ENCODE results near the gene PTGDR.

DNA sequence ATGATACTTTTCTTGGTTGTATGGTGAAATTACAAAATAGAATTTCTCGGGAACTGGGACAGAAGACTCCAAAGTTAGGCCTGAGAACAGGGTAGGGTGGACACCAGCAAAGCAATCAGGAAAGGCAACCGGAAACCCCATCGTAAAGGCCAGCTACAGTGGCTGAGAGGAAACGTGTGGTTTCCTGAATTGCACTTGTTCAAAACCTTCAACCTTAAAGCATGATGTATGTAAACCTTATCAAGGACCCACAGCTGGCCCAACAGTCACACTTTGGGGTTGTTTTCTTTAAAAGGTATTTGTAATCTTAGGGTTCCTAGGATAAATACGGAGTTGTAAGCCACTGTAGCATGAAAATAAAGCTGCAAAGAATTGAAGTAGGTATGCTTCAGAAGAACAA lies 2.2 kb upstream of the PTGDR start:
- no peak for TF ChIP-seq POU5F1 (IDR thresholded peaks at IDR 0.05; ENCODE audit: low read depth, low read length)
- no peak for TF ChIP-seq EGR1 (IDR thresholded peaks at IDR 0.05; ENCODE audit: borderline replicate concordance, low read depth, low read length)
- TF ChIP-seq, protein P1, sequence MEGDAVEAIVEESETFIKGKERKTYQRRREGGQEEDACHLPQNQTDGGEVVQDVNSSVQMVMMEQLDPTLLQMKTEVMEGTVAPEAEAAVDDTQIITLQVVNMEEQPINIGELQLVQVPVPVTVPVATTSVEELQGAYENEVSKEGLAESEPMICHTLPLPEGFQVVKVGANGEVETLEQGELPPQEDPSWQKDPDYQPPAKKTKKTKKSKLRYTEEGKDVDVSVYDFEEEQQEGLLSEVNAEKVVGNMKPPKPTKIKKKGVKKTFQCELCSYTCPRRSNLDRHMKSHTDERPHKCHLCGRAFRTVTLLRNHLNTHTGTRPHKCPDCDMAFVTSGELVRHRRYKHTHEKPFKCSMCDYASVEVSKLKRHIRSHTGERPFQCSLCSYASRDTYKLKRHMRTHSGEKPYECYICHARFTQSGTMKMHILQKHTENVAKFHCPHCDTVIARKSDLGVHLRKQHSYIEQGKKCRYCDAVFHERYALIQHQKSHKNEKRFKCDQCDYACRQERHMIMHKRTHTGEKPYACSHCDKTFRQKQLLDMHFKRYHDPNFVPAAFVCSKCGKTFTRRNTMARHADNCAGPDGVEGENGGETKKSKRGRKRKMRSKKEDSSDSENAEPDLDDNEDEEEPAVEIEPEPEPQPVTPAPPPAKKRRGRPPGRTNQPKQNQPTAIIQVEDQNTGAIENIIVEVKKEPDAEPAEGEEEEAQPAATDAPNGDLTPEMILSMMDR (IDR thresholded peaks at IDR 0.05; ENCODE audit: control extremely low read depth in 1 of 3, insufficient read depth in 1 of 3, low read depth in 1 of 3, low read length in 3 of 3): no peak
- TF ChIP-seq POLR2A (IDR thresholded peaks at IDR 0.05; ENCODE audit: control extremely low read depth in 1 of 2, low read depth in 2 of 2, low read length in 2 of 2): no peak
- TF ChIP-seq, protein P2, sequence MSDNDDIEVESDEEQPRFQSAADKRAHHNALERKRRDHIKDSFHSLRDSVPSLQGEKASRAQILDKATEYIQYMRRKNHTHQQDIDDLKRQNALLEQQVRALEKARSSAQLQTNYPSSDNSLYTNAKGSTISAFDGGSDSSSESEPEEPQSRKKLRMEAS (IDR thresholded peaks at IDR 0.05): no peak
- TF ChIP-seq, protein P3, sequence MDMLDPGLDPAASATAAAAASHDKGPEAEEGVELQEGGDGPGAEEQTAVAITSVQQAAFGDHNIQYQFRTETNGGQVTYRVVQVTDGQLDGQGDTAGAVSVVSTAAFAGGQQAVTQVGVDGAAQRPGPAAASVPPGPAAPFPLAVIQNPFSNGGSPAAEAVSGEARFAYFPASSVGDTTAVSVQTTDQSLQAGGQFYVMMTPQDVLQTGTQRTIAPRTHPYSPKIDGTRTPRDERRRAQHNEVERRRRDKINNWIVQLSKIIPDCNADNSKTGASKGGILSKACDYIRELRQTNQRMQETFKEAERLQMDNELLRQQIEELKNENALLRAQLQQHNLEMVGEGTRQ (IDR thresholded peaks at IDR 0.05; ENCODE audit: low read length): no peak
- no peak for TF ChIP-seq EZH2 (IDR thresholded peaks at IDR 0.05; ENCODE audit: low read depth, low read length, severe bottlenecking)
- TF ChIP-seq TAF7 (optimal IDR thresholded peaks at IDR 0.05; ENCODE audit: borderline replicate concordance, low read depth, low read length): no peak
- TF ChIP-seq RAD21 (IDR thresholded peaks at IDR 0.05 in 1 of 2, conservative IDR thresholded peaks at IDR 0.05 in 1 of 2; ENCODE audit: low read depth in 2 of 2, low read length in 2 of 2): no peak
- no peak for TF ChIP-seq POLR2AphosphoS5 (IDR thresholded peaks at IDR 0.05; ENCODE audit: low read depth, low read length)
- no peak for TF ChIP-seq GTF2F1 (IDR thresholded peaks at IDR 0.05; ENCODE audit: borderline replicate concordance, low read depth, low read length)
- no peak for TF ChIP-seq BCL11A (IDR thresholded peaks at IDR 0.05; ENCODE audit: low read depth in 2 of 2, low read length in 2 of 2)
- TF ChIP-seq TBP (IDR thresholded peaks at IDR 0.05; ENCODE audit: low read depth, low read length): no peak

Measured in H1 (cell line).